ENCODE data around the gene ZBTB38.

DNA sequence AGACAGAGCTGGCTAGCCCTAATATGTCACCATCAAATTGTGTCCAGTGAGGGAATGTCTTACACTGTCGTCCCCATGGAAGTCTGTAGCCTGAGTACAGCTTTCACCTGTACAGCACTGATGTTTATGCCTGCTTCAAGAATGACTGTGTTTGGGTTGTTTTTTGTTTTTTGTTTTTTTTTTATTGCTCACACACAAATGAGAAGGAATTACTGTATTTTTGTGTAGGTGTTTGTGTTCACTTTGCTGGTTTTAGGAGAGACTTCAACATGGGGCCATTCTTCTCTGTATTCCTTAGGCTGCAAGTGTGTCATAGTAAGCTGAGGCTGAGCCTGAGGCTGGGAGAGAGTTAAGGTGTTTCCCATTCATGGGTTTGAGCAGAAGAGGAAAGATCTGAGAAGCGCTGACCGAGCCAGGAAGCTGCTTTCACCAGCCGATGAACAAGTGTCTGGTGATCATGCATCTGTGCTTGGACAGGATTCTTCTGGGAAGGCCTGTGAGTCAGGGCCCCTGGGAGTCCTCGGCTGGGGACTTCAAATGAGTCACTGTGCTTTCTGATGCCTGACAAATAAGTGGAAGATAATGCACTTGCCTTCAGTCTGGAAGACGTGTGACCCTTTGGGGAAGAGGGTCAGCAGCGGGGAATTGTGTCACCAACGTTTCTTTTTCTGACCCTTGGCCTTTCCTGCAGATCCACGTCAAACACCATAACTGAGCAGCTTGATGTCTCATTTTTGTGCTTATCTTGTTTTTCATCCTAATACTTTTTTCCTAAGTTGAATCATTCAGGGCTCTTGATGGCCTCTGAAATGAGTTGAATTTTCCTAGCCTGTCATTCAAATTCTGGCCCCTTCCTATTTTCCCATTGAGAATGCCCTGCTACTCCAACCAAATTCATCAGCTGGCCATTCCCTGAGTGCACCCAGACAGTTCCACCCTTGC, 36.7 kb upstream of the ZBTB38 start:
- TF ChIP-seq, protein P1, sequence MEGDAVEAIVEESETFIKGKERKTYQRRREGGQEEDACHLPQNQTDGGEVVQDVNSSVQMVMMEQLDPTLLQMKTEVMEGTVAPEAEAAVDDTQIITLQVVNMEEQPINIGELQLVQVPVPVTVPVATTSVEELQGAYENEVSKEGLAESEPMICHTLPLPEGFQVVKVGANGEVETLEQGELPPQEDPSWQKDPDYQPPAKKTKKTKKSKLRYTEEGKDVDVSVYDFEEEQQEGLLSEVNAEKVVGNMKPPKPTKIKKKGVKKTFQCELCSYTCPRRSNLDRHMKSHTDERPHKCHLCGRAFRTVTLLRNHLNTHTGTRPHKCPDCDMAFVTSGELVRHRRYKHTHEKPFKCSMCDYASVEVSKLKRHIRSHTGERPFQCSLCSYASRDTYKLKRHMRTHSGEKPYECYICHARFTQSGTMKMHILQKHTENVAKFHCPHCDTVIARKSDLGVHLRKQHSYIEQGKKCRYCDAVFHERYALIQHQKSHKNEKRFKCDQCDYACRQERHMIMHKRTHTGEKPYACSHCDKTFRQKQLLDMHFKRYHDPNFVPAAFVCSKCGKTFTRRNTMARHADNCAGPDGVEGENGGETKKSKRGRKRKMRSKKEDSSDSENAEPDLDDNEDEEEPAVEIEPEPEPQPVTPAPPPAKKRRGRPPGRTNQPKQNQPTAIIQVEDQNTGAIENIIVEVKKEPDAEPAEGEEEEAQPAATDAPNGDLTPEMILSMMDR (conservative IDR thresholded peaks at IDR 0.05; ENCODE audit: low read length): no peak
- TF ChIP-seq EZH2phosphoT487 (IDR thresholded peaks at IDR 0.05; ENCODE audit: borderline replicate concordance, low read depth, low read length): no peak

All from OCI-LY7 (cell line).